ENCODE data around the gene SFTPA2.
"Not testable (repeated sequence)": the region's sequence is repeated elsewhere in the genome, so short reads cannot be mapped to it uniquely, and the experiment has no call there.

The SFTPA2 gene

DNA sequence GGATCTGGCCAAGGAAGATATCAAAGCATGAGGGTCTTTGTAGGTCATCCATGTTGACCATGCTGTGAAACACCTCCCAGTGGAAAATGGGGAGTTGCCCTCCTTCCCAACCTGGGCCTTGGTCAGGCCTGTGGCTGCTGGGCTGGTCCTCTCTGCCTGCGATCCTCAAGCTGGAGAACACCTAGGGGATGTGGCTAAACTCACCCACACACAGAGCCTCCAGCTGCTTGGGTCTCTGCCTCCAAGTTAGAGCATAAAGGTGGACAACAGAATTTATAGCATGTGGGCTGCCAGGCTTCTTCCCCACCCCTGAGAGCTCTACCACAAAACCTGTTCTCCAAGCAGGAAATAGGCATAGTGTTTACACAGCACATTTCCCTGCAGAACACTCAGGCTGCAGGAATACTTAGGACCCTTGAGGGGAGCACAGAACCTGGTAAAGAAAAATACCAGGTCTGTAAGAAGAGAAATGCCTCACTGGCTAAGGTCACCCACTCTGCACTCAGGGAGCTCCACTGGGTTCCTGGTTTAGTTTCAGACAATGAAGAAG, at the start of gene SFTPA2:
Gene SFTPA2 (minus strand): TSS at position 248 of the 550 bp plus-strand sequence. CDS start 924 bp downstream, outside the sequence.
- POLR2A ChIA-PET, result no interaction called here
- CTCF ChIA-PET, result no interaction called here

GRCh38 chr10:79608505-79609375, 48.5 kb upstream of the SFTPA2 start:
- TF ChIP-seq, protein P1, sequence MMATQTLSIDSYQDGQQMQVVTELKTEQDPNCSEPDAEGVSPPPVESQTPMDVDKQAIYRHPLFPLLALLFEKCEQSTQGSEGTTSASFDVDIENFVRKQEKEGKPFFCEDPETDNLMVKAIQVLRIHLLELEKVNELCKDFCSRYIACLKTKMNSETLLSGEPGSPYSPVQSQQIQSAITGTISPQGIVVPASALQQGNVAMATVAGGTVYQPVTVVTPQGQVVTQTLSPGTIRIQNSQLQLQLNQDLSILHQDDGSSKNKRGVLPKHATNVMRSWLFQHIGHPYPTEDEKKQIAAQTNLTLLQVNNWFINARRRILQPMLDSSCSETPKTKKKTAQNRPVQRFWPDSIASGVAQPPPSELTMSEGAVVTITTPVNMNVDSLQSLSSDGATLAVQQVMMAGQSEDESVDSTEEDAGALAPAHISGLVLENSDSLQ (IDR thresholded peaks at IDR 0.05), result peak; percentile 54; the same call in 1 of the 2 replicates
- TF ChIP-seq ARNT (IDR thresholded peaks at IDR 0.05) (0 out of 2 replicates have a peak, but pooled peaks have one; percentile 22), LEF1 (IDR thresholded peaks at IDR 0.05; ENCODE audit: borderline replicate concordance) (no peak)
- POLR2A ChIA-PET, result no interaction called here
- peak; percentile 61 for DNase-seq (ENCODE audit: extremely low spot score)
- CTCF ChIA-PET, result interaction anchor here (1.0 kb wide), 1 partner anchor 15 kb away, joined by 4 read pairs; no protein-coding TSS in a partner anchor

More for the DNA sequence above, at the start of gene SFTPA2:
- no peak for DNase-seq (ENCODE audit: extremely low spot score)
- no peak for TF ChIP-seq NFRKB (IDR thresholded peaks at IDR 0.05)
- TF ChIP-seq CTBP1 (IDR thresholded peaks at IDR 0.05; ENCODE audit: borderline replicate concordance), result no peak
- no peak for TF ChIP-seq SUZ12 (IDR thresholded peaks at IDR 0.05)
- no peak for TF ChIP-seq TARDBP (IDR thresholded peaks at IDR 0.05)
- TF ChIP-seq, protein P1 (IDR thresholded peaks at IDR 0.05), result no peak
- no peak for TF ChIP-seq FOXA1 (IDR thresholded peaks at IDR 0.05)
- no peak for TF ChIP-seq SP1 (IDR thresholded peaks at IDR 0.05)
- no peak for TF ChIP-seq BHLHE40 (IDR thresholded peaks at IDR 0.05; ENCODE audit: borderline replicate concordance)
- TF ChIP-seq FOXM1 (IDR thresholded peaks at IDR 0.05; ENCODE audit: borderline replicate concordance), result no peak
- no peak for TF ChIP-seq ELF4 (IDR thresholded peaks at IDR 0.05)
- TF ChIP-seq LEF1 (IDR thresholded peaks at IDR 0.05; ENCODE audit: borderline replicate concordance), result no peak
- TF ChIP-seq FOXK2 (IDR thresholded peaks at IDR 0.05), result no peak
- no peak for TF ChIP-seq ARNT (IDR thresholded peaks at IDR 0.05)
- TF ChIP-seq L3MBTL2 (conservative IDR thresholded peaks at IDR 0.05), result no peak
- no peak for TF ChIP-seq HDGF (IDR thresholded peaks at IDR 0.05; ENCODE audit: borderline replicate concordance)
- TF ChIP-seq ZNF384 (IDR thresholded peaks at IDR 0.05), result no peak

DNA sequence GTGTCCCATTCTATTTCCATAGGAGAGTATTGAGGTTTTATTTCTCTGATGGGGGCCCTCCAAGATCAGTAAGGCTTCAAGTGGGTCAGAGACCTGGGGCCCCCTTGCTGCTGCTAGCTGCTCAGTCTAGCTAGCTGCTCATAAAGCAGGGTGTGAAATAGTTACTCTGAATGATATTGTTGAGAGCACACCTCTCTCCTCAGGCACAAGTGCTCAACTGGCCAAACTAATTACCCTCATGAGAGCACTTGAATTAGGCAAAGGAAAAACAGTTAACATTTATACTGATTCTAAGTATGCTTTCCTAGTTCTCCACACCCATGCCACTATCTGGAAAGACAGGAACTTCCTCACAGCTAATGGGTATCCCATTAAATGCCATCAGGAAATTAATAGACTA, 45.1 kb upstream of the SFTPA2 start:
- DNase-seq (ENCODE audit: extremely low spot score), result no peak
- no peak for TF ChIP-seq FOXM1 (IDR thresholded peaks at IDR 0.05; ENCODE audit: borderline replicate concordance)
- POLR2A ChIA-PET, result no interaction called here
- CTCF ChIA-PET, result no interaction called here

- no peak for DNase-seq (ENCODE audit: extremely low spot score)
- POLR2A ChIA-PET, result no interaction called here
- CTCF ChIA-PET, result no interaction called here
- TF ChIP-seq L3MBTL2 (conservative IDR thresholded peaks at IDR 0.05) (no peak), HDGF (IDR thresholded peaks at IDR 0.05; ENCODE audit: borderline replicate concordance) (no peak), CTBP1 (IDR thresholded peaks at IDR 0.05; ENCODE audit: borderline replicate concordance) (no peak), NFRKB (IDR thresholded peaks at IDR 0.05) (no peak), FOXK2 (IDR thresholded peaks at IDR 0.05) (no peak)
Measured at GRCh38 chr10:79604294-79604693, 44.1 kb upstream of the SFTPA2 start.

- ChIA-PET POLR2A (no interaction called here), CTCF (no interaction called here)
- no peak for DNase-seq (ENCODE audit: extremely low spot score)
- no peak for TF ChIP-seq ZNF384 (IDR thresholded peaks at IDR 0.05)
- TF ChIP-seq FOXM1 (IDR thresholded peaks at IDR 0.05; ENCODE audit: borderline replicate concordance), result no peak
- TF ChIP-seq ELF4 (IDR thresholded peaks at IDR 0.05), result no peak
- no peak for TF ChIP-seq CTBP1 (IDR thresholded peaks at IDR 0.05; ENCODE audit: borderline replicate concordance)
- no peak for TF ChIP-seq SP1 (IDR thresholded peaks at IDR 0.05)
- TF ChIP-seq L3MBTL2 (conservative IDR thresholded peaks at IDR 0.05), result no peak
- TF ChIP-seq TARDBP (IDR thresholded peaks at IDR 0.05), result no peak
- TF ChIP-seq, protein P1 (IDR thresholded peaks at IDR 0.05), result no peak
- no peak for TF ChIP-seq HDGF (IDR thresholded peaks at IDR 0.05; ENCODE audit: borderline replicate concordance)
- no peak for TF ChIP-seq NFRKB (IDR thresholded peaks at IDR 0.05)
- no peak for TF ChIP-seq FOXK2 (IDR thresholded peaks at IDR 0.05)
Measured at GRCh38 chr10:79602953-79603352, 42.7 kb upstream of the SFTPA2 start.

DNA sequence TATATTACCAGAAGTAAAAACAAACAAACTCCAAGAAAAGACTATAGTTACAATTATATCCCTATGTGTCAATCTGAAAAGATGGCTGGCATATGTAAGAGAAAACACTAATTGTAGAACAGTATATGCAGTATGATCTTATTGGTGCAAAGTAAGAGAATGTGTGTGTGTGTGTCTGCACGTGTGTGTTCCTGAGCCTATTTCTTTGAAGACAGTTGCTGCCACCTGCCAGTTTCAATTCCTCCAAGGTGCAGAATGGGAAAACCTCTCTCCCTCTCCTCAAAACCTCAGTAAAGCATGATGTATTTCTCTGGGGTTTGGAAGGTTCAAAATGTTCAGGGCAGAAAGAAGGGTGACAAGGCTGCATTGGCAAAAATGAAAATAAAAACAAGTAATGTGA, 41.7 kb upstream of the SFTPA2 start:
- ChIA-PET POLR2A (no interaction called here), CTCF (no interaction called here)
- DNase-seq (ENCODE audit: extremely low spot score), result no peak
- TF ChIP-seq ZNF384 (IDR thresholded peaks at IDR 0.05) (no peak), HDGF (IDR thresholded peaks at IDR 0.05; ENCODE audit: borderline replicate concordance) (no peak), FOXA1 (IDR thresholded peaks at IDR 0.05) (no peak), SUZ12 (IDR thresholded peaks at IDR 0.05) (no peak), FOXM1 (IDR thresholded peaks at IDR 0.05; ENCODE audit: borderline replicate concordance) (no peak), FOXK2 (IDR thresholded peaks at IDR 0.05) (no peak)

DNA sequence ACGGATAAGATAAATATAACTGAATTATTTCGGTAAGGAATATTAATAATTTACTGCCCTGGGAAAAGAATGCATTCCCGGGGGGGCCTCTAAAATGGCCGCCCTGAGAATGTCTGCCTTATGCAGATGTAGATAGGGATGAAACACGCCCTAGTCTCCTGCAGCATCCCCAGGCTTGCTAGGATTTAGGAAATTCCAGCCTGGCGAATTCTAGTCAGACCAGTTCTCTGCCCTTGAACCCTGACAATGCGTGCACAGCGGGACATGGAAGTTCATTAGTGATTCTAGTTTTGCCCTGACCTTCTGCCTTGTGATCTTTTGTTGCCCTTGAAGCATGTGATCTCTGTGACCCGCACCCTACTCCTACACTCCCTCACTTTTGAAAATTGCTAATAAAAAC, 39.4 kb upstream of the SFTPA2 start:
- POLR2A ChIA-PET; DNase-seq (ENCODE audit: extremely low spot score); CTCF ChIA-PET: not testable (repeated sequence)
